B cell (primary cell): ENCODE results near the gene WWTR1. TPM values are rescaled to one million over a fixed set of nuclear protein-coding genes. Genes with fewer than 3 reads are reported as not detected.

ENCODE experiments used
- ATAC-seq: fragments of 200-7000 bp; cut with Tn5 transposase; one replicate; pipeline ENCODE4 v1.10.0; 2021; ENCODE audit warnings: low read depth, mild to moderate bottlenecking, moderate number of reproducible peaks, moderate library complexity
- CTCF ChIA-PET: fragments of 350-600 bp; sonication (Branson Sonifier 250); formaldehyde crosslinking; loops from one replicate; lab custom pipeline; 2021; ENCODE audit warnings: antibody characterized with exemption, inconsistent platforms; lab: Charles Lee
- POLR2A ChIA-PET: fragments of 350-600 bp; sonication (Branson Sonifier 250); formaldehyde crosslinking; loops from one replicate; lab custom pipeline; 2021; ENCODE audit warnings: antibody characterized with exemption; lab: Charles Lee
- DNase-seq: peaks from one replicate; pipeline ENCODE4 v3.0.0; 2013
- H2AFZ ChIP-seq: 2 replicates; pipeline ENCODE4 v1.6.1; 2012; ENCODE audit warnings: mild to moderate bottlenecking, low read depth, low read length; ENCODE audit not compliant: insufficient read depth, poor library complexity, severe bottlenecking
- H3K27ac ChIP-seq, 2 donors: 1 replicate in 1 of 2; 2 replicates in 1 of 2; pipeline ENCODE4 v1.5.1; 2012 to 2013; ENCODE audit warnings: low read length in 2 of 2, mild to moderate bottlenecking in 2 of 2, moderate library complexity in 1 of 2
- H3K27me3 ChIP-seq, 4 experiments: fragments of 200-600 bp in 1 of 4; sonication (generic) in 1 of 4; replicated peaks in 1 of 4; 1 replicate in 2 of 4; 2 replicates in 2 of 4; pipeline versions ENCODE4 v1.6.1 to v1.7.0; 2013 to 2016; ENCODE audit warnings: low read length in 3 of 4, mild to moderate bottlenecking in 2 of 4, mixed read lengths in 1 of 4, moderate library complexity in 1 of 4; ENCODE audit not compliant: insufficient read depth in 4 of 4, control insufficient read depth in 3 of 4; ENCODE audit errors: control extremely low read depth in 1 of 4
- H3K36me3 ChIP-seq, 2 experiments: replicated peaks in 1 of 2; 1 replicate in 1 of 2; 2 replicates in 1 of 2; pipeline versions ENCODE4 v1.6.1 to v1.7.1; 2013; ENCODE audit warnings: low read length in 1 of 2; ENCODE audit not compliant: insufficient read depth in 2 of 2, control insufficient read depth in 1 of 2; ENCODE audit errors: control extremely low read depth in 1 of 2, extremely low read depth in 1 of 2
- H3K4me1 ChIP-seq, 2 donors: fragments of 200-600 bp in 1 of 2; sonication (generic) in 1 of 2; 1 replicate in 1 of 2; 2 replicates in 1 of 2; pipeline versions ENCODE4 v1.5.1 to v1.6.1; 2013 to 2017; ENCODE audit warnings: low read length in 2 of 2; ENCODE audit not compliant: control insufficient read depth in 2 of 2, insufficient read depth in 2 of 2
- H3K4me2 ChIP-seq: replicated peaks from 2 replicates; pipeline ENCODE3; 2012; ENCODE audit warnings: mild to moderate bottlenecking, low read depth, low read length; ENCODE audit not compliant: poor library complexity, severe bottlenecking
- H3K4me3 ChIP-seq, 5 experiments: fragments of 200-600 bp in 1 of 5; sonication (generic) in 1 of 5; 1 replicate in 3 of 5; 2 replicates in 2 of 5; pipeline versions ENCODE4 v1.5.1 to v1.7.0; 2011 to 2016; ENCODE audit warnings: low read length in 4 of 5, mild to moderate bottlenecking in 4 of 5, low read depth in 2 of 5, control low read depth in 1 of 5, moderate library complexity in 1 of 5; ENCODE audit not compliant: insufficient read depth in 1 of 5; ENCODE audit errors: control extremely low read depth in 1 of 5, extremely low read depth in 1 of 5
- H3K79me2 ChIP-seq: fragments of 200-600 bp; sonication (generic); one replicate; pipeline ENCODE4 v1.6.0; 2016; ENCODE audit warnings: low read length; ENCODE audit not compliant: control insufficient read depth, insufficient read depth
- H3K9ac ChIP-seq: fragments of 200-600 bp; sonication (generic); 2 replicates; pipeline ENCODE4 v1.6.1; 2017; ENCODE audit warnings: mild to moderate bottlenecking, low read length, moderate library complexity
- H3K9me3 ChIP-seq, 3 donors: one replicate each; pipeline versions ENCODE4 v1.6.1 to v1.7.1; 2013; ENCODE audit warnings: low read length in 2 of 3; ENCODE audit not compliant: control insufficient read depth in 2 of 3, insufficient read depth in 1 of 3; ENCODE audit errors: control extremely low read depth in 1 of 3
- H4K20me1 ChIP-seq: 2 replicates; pipeline ENCODE4 v1.6.0; 2012; ENCODE audit warnings: mild to moderate bottlenecking, low read length; ENCODE audit not compliant: insufficient read depth, control insufficient read depth, poor library complexity, severe bottlenecking
- H3K27ac Mint-ChIP-seq: one replicate; pipeline ENCODE4 v1.8.0; 2021; ENCODE audit warnings: mixed read lengths
- H3K27me3 Mint-ChIP-seq: one replicate; pipeline ENCODE4 v1.8.0; 2021; ENCODE audit warnings: mixed read lengths
- H3K4me1 Mint-ChIP-seq: one replicate; pipeline ENCODE4 v1.8.0; 2021; ENCODE audit warnings: mixed read lengths
- H3K4me3 Mint-ChIP-seq: one replicate; pipeline ENCODE4 v1.8.0; 2021; ENCODE audit warnings: mixed read lengths
- H3K9me3 Mint-ChIP-seq: one replicate; pipeline ENCODE4 v1.8.0; 2022; ENCODE audit warnings: mixed read lengths; ENCODE audit not compliant: insufficient read depth
- EZH2 ChIP-seq: IDR thresholded peaks from 2 replicates; pipeline ENCODE4 v1.6.1; 2012; ENCODE audit warnings: borderline replicate concordance, low read depth, mild to moderate bottlenecking, moderate library complexity, low read length; ENCODE audit not compliant: insufficient read depth, poor library complexity, severe bottlenecking
- WGBS: methylation state at CpG from one replicate; pipeline ENCODE4 v1.1.5; 2013; ENCODE audit warnings: missing lambda C conversion rate; ENCODE audit not compliant: insufficient coverage; 5-methylcytosine and 5-hydroxymethylcytosine counted together
- intact Hi-C: fragments of 100-400 bp; cut with micrococcal nuclease; formaldehyde crosslinking; loops from one replicate; pipeline ENCODE4 v1.10.0; 2022
- polyA plus RNA-seq: library from polyadenylated mRNA; depleted of rRNA; stranded (reverse); fragments of >200 nt; gene quantifications from 2 replicates; pipeline ENCODE4 v1.2.3, GENCODE V29; 2012
- total RNA-seq, 2 donors: library from RNA; stranded (reverse); fragments of 120-200 nt in 1 of 2; gene quantifications; 1 replicate in 1 of 2; 2 replicates in 1 of 2; pipeline versions ENCODE4 v1.2.3 to v1.2.4, GENCODE V29; 2013 to 2022
- TF ChIP-seq, protein P1 (sequence below): fragments of 200-600 bp; IDR thresholded peaks from one replicate; pipeline ENCODE4 v1.8.0; 2022; ENCODE audit warnings: antibody characterized with exemption, mild to moderate bottlenecking

Gene WWTR1
- total and polyA plus RNA-seq, 2 donors (not counting 1 experiment from before 2014, with no cell fraction given) = 0.79 to 2.3 TPM

DNA sequence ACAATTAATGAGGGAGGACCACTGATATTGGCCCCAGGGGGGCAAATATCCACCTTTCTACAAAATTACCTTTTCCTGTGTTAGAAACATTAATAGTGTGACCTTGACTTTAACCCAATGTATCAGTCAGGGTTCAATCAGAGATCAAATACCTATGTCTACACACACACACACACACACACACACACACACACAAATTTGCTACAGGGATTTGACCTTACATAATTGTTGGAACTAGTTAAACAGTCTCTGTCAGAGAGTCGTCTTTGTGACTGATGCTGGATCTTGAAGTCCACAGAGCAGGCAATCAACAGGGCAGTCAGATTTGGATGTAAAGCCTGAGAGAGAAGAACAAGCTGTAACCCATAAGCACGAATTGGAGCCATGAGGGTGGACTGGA, 150.9 kb downstream of the WWTR1 start:
- Histone ChIP-seq H3K27me3 (peaks cover 0 to 3% (median 0%) of the 10 kb centered on the region in 4 experiments), H4K20me1 (no peaks in the 10 kb centered on the region), H2AFZ (peak overlapping the region; percentile 54), H3K36me3 (no peaks in the 10 kb centered on the region), H3K4me2 (no peak overlapping the region), H3K9me3 (no peaks in the 10 kb centered on the region), H3K27ac (no peak overlapping the region), H3K79me2 (no peaks in the 10 kb centered on the region), H3K4me3 (no peak overlapping the region), H3K4me1 (peaks cover 5 to 6% of the 10 kb centered on the region in 2 donors), H3K9ac (no peak overlapping the region)
- no peak overlapping the region for H3K4me3 Mint-ChIP-seq
- WGBS = 84% methylated on average over 2 of the region's 2 CpGs
- intact Hi-C loops = no loop called here
- no peaks in the 10 kb centered on the region for H3K9me3 Mint-ChIP-seq
- H3K4me1 Mint-ChIP-seq = peaks cover 8% of the 10 kb centered on the region
- H3K27ac Mint-ChIP-seq = no peak overlapping the region
- ChIA-PET CTCF (no interaction called here), POLR2A (no interaction called here)
- DNase-seq (no peak), ATAC-seq (no peak)
- peaks cover 19% of the 10 kb centered on the region for H3K27me3 Mint-ChIP-seq
- TF ChIP-seq EZH2 = no peak
- TF ChIP-seq, protein P1, sequence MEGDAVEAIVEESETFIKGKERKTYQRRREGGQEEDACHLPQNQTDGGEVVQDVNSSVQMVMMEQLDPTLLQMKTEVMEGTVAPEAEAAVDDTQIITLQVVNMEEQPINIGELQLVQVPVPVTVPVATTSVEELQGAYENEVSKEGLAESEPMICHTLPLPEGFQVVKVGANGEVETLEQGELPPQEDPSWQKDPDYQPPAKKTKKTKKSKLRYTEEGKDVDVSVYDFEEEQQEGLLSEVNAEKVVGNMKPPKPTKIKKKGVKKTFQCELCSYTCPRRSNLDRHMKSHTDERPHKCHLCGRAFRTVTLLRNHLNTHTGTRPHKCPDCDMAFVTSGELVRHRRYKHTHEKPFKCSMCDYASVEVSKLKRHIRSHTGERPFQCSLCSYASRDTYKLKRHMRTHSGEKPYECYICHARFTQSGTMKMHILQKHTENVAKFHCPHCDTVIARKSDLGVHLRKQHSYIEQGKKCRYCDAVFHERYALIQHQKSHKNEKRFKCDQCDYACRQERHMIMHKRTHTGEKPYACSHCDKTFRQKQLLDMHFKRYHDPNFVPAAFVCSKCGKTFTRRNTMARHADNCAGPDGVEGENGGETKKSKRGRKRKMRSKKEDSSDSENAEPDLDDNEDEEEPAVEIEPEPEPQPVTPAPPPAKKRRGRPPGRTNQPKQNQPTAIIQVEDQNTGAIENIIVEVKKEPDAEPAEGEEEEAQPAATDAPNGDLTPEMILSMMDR = no peak

DNA sequence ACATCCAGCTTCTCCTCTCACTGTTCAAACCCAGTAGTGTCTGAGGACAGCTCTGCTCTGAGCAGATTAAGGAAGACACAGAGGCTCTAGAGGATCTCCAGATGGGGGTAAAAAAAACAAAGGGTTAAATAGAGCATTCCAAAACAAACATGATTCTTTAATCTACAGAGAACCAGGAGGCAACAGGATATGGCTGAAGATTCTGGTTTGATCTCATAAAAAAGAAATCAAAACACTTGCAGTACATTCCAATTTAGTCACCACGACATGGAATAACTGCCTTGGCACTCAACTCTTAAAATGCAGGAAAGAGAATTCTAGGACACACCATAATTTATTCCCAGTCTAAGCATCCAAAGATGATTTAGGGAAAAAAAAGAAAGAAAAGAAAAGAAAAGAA, 151.3 kb downstream of the WWTR1 start:
- Histone ChIP-seq H3K27ac (no peak overlapping the region), H3K9me3 (no peaks in the 10 kb centered on the region), H3K4me3 (no peak overlapping the region), H3K4me2 (no peak overlapping the region), H3K9ac (no peak overlapping the region), H3K27me3 (peaks cover 0 to 3% (median 0%) of the 10 kb centered on the region in 4 experiments), H4K20me1 (no peaks in the 10 kb centered on the region), H3K36me3 (no peaks in the 10 kb centered on the region), H3K79me2 (no peaks in the 10 kb centered on the region), H3K4me1 (peaks cover 5 to 6% of the 10 kb centered on the region in 2 donors), H2AFZ (no peak overlapping the region)
- POLR2A ChIA-PET = no interaction called here
- Mint-ChIP-seq H3K27me3 (peaks cover 19% of the 10 kb centered on the region), H3K4me1 (peaks cover 8% of the 10 kb centered on the region), H3K9me3 (no peaks in the 10 kb centered on the region), H3K4me3 (no peak overlapping the region), H3K27ac (no peak overlapping the region)
- WGBS = no CpG with 5 or more reads among the region's 1 CpG
- DNase-seq = no peak
- CTCF ChIA-PET = no interaction called here
- no peak for ATAC-seq
- TF ChIP-seq EZH2 = no peak
- TF ChIP-seq, protein P1 = no peak
- intact Hi-C loops = no loop called here
